ENCODE measurements around the gene ACVRL1.

Gene ACVRL1

DNA sequence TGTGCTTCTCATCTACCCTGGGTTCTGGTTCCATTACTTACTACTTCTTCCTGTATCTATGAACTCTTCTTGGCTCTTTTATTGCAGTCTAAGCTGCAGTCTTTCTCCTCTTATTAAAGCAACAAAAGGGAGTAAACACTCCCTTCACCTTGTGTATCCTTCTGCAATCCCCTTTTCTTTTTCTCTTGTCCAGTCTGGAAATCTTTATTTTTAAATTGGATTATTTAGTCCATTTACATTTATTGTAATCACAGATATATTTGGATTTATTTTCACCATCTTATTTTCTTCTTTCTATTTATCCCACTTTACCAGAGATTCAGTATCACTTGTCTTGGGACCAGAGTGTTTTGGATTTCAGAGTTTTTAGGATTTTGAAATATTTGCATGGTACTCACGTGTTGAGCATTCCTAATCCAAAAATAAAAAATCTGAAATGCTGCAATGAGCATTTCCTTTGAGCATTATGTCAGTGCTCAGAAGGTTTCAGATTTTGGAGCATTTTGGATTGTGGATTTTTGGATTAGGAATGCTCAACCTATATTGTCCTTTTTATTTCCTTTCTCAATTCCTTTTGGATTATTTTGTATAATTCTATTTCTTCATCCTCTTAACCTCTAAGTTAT, 37.4 kb downstream of the ACVRL1 start:
- TF ChIP-seq, protein P1, sequence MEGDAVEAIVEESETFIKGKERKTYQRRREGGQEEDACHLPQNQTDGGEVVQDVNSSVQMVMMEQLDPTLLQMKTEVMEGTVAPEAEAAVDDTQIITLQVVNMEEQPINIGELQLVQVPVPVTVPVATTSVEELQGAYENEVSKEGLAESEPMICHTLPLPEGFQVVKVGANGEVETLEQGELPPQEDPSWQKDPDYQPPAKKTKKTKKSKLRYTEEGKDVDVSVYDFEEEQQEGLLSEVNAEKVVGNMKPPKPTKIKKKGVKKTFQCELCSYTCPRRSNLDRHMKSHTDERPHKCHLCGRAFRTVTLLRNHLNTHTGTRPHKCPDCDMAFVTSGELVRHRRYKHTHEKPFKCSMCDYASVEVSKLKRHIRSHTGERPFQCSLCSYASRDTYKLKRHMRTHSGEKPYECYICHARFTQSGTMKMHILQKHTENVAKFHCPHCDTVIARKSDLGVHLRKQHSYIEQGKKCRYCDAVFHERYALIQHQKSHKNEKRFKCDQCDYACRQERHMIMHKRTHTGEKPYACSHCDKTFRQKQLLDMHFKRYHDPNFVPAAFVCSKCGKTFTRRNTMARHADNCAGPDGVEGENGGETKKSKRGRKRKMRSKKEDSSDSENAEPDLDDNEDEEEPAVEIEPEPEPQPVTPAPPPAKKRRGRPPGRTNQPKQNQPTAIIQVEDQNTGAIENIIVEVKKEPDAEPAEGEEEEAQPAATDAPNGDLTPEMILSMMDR (IDR thresholded peaks at IDR 0.05; ENCODE audit: low read depth, low read length), result no peak

DNA sequence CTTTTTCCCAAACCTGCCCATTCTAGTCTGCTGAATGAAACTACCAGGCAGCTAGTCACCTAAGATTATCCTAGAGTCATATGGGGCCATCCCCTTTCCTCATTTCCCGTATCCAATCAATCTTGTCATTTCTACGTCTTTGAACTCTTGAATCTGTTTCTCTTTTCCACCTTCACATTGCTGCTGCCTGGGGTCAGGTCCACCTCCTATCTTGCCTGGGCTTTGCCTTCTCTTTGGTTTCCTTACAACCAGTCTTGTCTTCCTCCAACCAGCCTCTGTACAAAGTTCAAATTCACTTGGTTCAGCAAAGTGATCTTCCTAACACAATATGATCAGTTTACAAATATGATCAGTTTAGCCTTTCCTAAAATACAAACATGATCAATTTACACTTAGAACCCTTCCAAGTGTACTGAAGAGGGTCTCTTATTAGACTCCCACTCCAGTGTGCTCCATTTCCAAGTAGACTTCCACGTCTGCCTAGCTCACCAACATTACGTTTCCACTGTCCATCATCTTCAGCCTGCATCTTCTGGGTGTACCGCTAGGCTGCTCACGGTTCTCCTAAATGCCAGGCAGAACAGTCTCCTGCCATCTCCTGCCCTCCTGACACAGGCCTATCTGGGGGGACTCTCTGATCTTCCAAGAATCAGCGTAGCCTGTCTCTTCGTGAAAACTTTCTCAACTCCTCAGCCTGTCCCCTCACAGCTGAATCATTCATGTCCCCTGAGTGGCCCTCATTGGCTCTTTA, 40.1 kb downstream of the ACVRL1 start:
- H3K36me3 ChIP-seq, result no peaks in the 10 kb centered on the region; the same call in 1 of the 2 replicates
- TF ChIP-seq, protein P1 (IDR thresholded peaks at IDR 0.05; ENCODE audit: low read depth, low read length), result no peak
- no peak overlapping the region for H3K4me3 ChIP-seq (ENCODE audit: low read depth, low read length)
- H3K9me3 ChIP-seq, result peaks cover 6% of the 10 kb centered on the region; the same call in 1 of the 2 replicates
- no peaks in the 10 kb centered on the region for H3K27me3 ChIP-seq
- H3K4me1 ChIP-seq, result peaks cover 13% of the 10 kb centered on the region
- no peak for DNase-seq

More for the DNA sequence above, 37.4 kb downstream of the ACVRL1 start:
- no peaks in the 10 kb centered on the region for H3K36me3 ChIP-seq
- no peaks in the 10 kb centered on the region for H3K27me3 ChIP-seq
- peaks cover 6% of the 10 kb centered on the region; the same call in 1 of the 2 replicates for H3K9me3 ChIP-seq
- no peak for DNase-seq
- H3K4me1 ChIP-seq, result peaks cover 25% of the 10 kb centered on the region
- H3K4me3 ChIP-seq (ENCODE audit: low read depth, low read length), result no peak overlapping the region

DNA sequence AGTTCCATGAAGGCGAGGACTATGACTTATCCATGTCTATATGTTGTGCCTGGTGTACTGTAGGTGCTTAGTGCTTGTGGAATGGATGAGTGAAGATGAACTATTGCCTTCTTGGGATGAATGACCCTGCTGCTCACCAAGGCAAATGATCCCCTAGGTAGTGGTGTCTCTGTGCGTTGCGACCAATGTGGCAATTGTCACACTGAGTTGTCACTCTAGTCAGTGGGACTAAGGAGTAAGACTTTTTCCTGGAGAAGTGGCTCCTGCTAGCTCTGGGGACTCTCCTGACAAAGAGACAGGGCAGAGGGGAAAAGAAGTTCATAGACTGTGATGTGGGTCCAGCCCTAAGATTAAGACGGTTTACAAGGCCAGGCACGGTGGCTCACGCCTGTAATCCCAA, 40.8 kb downstream of the ACVRL1 start:
- peaks cover 9% of the 10 kb centered on the region for H3K4me1 ChIP-seq
- H3K9me3 ChIP-seq, result peaks cover 6% of the 10 kb centered on the region; the same call in 1 of the 2 replicates
- TF ChIP-seq, protein P1 (IDR thresholded peaks at IDR 0.05; ENCODE audit: low read depth, low read length), result no peak
- no peak for DNase-seq
- H3K27me3 ChIP-seq, result no peaks in the 10 kb centered on the region
- peaks cover under 1% of the 10 kb centered on the region for H3K36me3 ChIP-seq
- H3K4me3 ChIP-seq (ENCODE audit: low read depth, low read length), result no peak overlapping the region

DNA sequence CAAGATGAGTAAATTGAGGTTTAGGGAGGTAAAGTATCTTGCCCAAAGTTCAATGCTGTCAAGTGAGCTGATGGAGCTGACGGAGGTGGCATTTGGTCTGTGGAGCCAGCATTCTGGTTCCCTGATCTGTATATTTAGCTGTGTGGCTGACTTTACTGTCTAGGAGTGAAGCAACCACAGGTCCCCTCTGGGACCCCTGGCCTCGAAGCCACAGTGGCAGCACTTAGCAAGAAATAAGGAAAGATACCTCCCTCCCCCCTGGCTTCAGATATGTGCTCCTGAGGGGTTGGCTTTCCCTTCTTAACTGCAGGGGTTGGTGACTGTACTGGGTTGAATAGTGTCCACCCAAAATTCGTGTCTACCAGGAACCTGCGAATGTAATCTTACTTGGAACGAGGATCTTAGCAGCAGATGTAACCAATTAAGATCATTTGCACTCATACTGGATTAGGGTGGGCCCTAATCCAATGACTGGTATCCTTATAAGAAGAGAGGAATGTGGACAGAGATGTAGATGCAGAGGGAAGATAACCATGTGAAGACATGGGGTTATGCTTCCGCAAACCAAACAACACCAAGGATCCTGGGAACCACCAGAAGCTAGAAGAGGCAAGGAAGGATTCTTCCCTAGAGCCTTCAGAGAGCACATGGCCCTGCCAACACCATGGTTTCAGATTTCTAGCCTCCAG, 42.2 kb downstream of the ACVRL1 start:
- Histone ChIP-seq H3K4me3 (ENCODE audit: low read depth, low read length) (no peak overlapping the region), H3K27me3 (no peaks in the 10 kb centered on the region), H3K4me1 (peaks cover 16% of the 10 kb centered on the region), H3K9me3 (peaks cover 1% of the 10 kb centered on the region; the same call in 1 of the 2 replicates), H3K36me3 (peaks cover 3% of the 10 kb centered on the region)
- no peak for DNase-seq
- TF ChIP-seq, protein P1 (IDR thresholded peaks at IDR 0.05; ENCODE audit: low read depth, low read length), result no peak

DNA sequence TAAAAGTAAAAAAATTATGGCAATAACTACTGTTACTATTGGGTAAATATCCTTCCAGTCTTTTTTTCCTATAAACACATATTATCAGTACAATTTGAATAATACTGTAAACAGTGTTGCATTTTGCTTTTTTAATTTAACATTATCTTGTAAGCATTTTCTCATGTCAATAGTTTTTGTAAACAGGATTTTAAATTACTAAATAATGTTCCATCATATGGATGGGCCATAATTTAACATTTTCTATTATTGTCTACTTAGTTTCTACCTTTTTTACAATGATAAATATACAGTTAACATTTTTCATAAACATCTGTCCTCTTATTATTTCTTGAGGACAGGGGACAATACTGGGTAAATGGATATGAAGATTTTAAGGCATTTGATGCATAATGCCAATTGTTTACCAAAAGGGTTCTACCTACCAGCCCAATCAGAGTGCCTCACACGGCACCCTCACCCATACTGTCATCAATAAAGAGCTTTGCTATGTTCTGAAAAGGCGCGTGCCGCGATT, 43.4 kb downstream of the ACVRL1 start:
- Histone ChIP-seq H3K36me3 (peaks cover 5% of the 10 kb centered on the region), H3K9me3 (no peaks in the 10 kb centered on the region), H3K4me1 (peaks cover 23% of the 10 kb centered on the region), H3K27me3 (no peaks in the 10 kb centered on the region), H3K4me3 (ENCODE audit: low read depth, low read length) (peak overlapping the region; percentile 46)
- no peak for DNase-seq
- TF ChIP-seq, protein P1 (IDR thresholded peaks at IDR 0.05; ENCODE audit: low read depth, low read length), result no peak
